Gastrocnemius medialis (tissue), 4 donors: ENCODE measurements around the gene ADIPOR2.

ENCODE experiments used
- CTCF ChIP-seq, 5 experiments: fragments of 450-650 bp in 3 of 5; fragments of 200-600 bp in 2 of 5; sonication (generic) in 2 of 5; IDR thresholded peaks in 4 of 5; conservative IDR thresholded peaks in 1 of 5; 1 replicate in 4 of 5; 2 replicates in 1 of 5; pipeline ENCODE4 v1.5.1; 2016 to 2019; ENCODE audit warnings: antibody characterized with exemption in 5 of 5, mild to moderate bottlenecking in 3 of 5, moderate library complexity in 3 of 5
- POLR2A ChIP-seq, 2 donors: fragments of 450-650 bp; IDR thresholded peaks; one replicate each; pipeline ENCODE4 v1.6.1; 2017; ENCODE audit warnings: antibody characterized with exemption in 2 of 2, mild to moderate bottlenecking in 2 of 2, moderate library complexity in 2 of 2

GRCh38 chr12:1705774-1706631, 15.1 kb downstream of the ADIPOR2 start:
- TF ChIP-seq CTCF (IDR thresholded peaks at IDR 0.05 in 4 of 5, conservative IDR thresholded peaks at IDR 0.05 in 1 of 5) (no peak), POLR2A (IDR thresholded peaks at IDR 0.05) (no peak)
